DMS79 (cell line): ENCODE measurements around the gene USP2.
A peak's percentile ranks its signal among the peaks of the same experiment; 100 is the strongest.

Experiments
- DNase-seq: peaks from one replicate; lab custom pipeline; 2025; lab: John Stamatoyannopoulos, UW

USP2 gene

GRCh38 chr11:119320776-119321524 is 60.5 kb downstream of the USP2 start:
- DNase-seq, result no peak

GRCh38 chr11:119320240-119320775 is 61.2 kb downstream of the USP2 start:
- no peak for DNase-seq

GRCh38 chr11:119319700-119320239 is 61.7 kb downstream of the USP2 start:
- DNase-seq, result no peak

GRCh38 chr11:119319136-119319699 is 62.3 kb downstream of the USP2 start:
- DNase-seq, result no peak

- no peak for DNase-seq
Measured at GRCh38 chr11:119318240-119319135, 63.0 kb downstream of the USP2 start.

GRCh38 chr11:119317592-119318239 is 63.8 kb downstream of the USP2 start:
- no peak for DNase-seq

- peak; percentile 57 for DNase-seq
Measured at GRCh38 chr11:119316729-119317591, 64.5 kb downstream of the USP2 start, which contains the start of gene MCAM. TSS of gene MCAM (minus strand) at chr11:119317130. CDS start at chr11:119317101, 29 bp downstream.

GRCh38 chr11:119316016-119316728 is 65.3 kb downstream of the USP2 start:
- peak; percentile 50 for DNase-seq

- peak; percentile 74 for DNase-seq
Measured at GRCh38 chr11:119315131-119316015, 66.1 kb downstream of the USP2 start.

GRCh38 chr11:119314726-119315125 is 66.8 kb downstream of the USP2 start:
- DNase-seq, result no peak

GRCh38 chr11:119310682-119311052 is 70.8 kb downstream of the USP2 start:
- no peak for DNase-seq

GRCh38 chr11:119309953-119310681 is 71.4 kb downstream of the USP2 start:
- no peak for DNase-seq

GRCh38 chr11:119309411-119309810 is 72.1 kb downstream of the USP2 start:
- no peak for DNase-seq

GRCh38 chr11:119307974-119308373 is 73.5 kb downstream of the USP2 start:
- no peak for DNase-seq

GRCh38 chr11:119307219-119307618 is 74.3 kb downstream of the USP2 start:
- no peak for DNase-seq

- DNase-seq, result no peak
Measured at GRCh38 chr11:119306373-119306890, 75.1 kb downstream of the USP2 start.

- DNase-seq, result no peak
Measured at GRCh38 chr11:119305556-119306372, 75.7 kb downstream of the USP2 start.
